GM04503 (cell line): Measurements from ENCODE around the gene ZNF639.
"Not testable (repeated sequence)": the region's sequence is repeated elsewhere in the genome, so short reads cannot be mapped to it uniquely, and the experiment has no call there.

Source experiments
- DNase-seq: peaks from one replicate; pipeline ENCODE4 v3.0.0-alpha.2; 2012; ENCODE audit warnings: low read depth

Gene ZNF639, protein sequence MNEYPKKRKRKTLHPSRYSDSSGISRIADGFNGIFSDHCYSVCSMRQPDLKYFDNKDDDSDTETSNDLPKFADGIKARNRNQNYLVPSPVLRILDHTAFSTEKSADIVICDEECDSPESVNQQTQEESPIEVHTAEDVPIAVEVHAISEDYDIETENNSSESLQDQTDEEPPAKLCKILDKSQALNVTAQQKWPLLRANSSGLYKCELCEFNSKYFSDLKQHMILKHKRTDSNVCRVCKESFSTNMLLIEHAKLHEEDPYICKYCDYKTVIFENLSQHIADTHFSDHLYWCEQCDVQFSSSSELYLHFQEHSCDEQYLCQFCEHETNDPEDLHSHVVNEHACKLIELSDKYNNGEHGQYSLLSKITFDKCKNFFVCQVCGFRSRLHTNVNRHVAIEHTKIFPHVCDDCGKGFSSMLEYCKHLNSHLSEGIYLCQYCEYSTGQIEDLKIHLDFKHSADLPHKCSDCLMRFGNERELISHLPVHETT

DNA sequence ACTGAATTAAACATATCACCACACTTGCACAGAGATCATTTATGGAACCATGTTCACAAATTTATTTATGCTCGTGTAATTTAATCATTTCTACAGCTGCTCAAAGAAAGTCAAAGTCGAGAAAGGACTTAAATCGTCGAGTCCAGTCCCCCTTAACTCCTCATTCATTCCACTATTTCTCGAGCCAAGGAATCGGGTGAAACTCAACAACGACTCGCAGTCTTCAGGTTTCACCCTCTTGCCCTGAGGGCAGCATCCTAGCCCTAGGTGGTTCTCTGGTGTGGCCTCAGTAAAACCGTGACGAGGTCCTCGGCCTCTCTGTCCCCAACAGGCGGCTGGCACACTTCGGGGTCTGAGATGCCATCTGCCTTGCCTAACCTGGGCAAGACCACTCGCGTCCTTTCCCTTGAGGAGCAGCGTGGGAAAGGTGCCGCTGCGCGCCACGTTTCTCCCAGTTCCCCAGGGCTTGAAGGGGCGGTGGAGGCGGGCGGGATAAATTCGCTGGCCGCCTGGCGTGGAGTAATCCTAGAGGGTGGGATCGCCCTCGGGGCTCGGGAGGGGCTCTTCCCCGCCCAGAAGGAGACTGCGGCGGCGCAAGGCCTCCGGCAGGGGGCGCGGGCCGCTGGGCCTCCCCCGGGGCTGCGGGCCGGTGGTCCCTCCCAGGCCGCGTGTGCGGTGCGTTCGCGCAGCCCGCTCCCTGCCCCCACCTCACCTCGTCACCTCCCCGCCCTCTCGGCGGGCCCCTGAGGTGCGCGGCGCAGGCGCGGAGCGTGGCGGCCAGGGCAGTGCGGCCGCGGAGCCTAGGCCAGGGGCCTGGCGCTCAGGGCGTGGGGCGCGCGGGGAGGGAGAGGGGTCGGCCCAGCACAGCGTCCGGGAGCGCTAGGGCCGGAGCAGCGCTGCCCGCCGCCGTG lies at the start of gene ZNF639:
Gene ZNF639, plus strand, starts transcription at position 746 of the 911 bp plus-strand sequence. CDS start 5,263 bp downstream, outside the sequence.
- no peak for DNase-seq

DNA sequence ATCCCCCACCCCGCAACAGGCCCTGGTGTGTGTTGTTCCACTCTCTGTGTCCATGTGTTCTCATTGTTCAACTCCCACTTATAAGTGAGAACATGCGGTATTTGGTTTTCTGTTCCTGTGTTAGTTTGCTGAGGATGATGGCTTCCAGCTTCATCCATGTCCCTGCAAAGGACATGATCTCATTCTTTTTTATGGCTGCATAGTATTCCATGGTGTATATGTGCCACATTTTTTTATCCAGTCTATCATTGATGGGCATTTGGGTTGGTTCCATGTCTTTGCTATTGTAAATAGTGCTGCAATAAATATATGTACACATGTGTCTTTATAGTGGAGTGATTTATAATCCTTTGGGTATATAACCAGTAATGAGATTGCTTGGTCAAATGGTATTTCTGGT lies 48.4 kb upstream of the ZNF639 start:
- not testable (repeated sequence) for DNase-seq

DNA sequence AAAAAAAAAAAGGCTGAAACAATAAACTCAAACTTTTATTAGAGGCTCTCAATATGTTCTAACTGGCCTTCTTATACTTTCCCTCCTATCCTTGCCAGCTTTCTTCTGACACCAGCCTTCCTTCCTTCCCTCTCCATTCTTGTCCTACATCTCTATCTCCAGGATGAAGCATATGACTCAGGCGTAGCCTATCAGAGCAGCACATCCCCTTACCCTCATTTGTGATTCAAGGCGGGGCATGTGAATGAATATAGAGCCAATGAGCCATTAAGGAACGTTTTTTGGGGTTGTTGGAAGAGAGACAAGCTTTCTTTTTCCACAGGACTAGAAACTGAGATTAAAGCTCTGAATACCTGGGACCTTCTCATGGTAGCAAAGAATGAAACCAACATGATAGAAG lies 46.8 kb upstream of the ZNF639 start:
- DNase-seq, result no peak

DNA sequence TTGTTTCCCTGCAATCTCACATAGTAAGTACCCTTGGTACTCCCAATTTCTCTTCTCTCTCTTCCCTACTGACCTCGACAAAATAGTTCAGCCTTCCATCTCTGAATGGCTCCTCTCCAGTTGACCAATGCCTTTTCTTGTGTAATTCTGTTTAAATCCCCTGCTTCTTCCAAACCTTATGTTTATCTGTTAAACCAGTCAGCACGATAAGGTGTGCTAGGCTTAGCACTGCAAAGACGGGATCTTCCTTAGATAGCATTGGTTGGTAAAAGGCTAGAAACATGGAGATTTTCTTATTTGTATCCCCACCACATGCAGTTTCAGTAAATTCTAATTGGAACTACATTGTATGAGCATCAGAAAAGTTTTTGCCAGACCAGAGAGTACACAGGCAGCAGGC lies 46.1 kb upstream of the ZNF639 start:
- no peak for DNase-seq

DNA sequence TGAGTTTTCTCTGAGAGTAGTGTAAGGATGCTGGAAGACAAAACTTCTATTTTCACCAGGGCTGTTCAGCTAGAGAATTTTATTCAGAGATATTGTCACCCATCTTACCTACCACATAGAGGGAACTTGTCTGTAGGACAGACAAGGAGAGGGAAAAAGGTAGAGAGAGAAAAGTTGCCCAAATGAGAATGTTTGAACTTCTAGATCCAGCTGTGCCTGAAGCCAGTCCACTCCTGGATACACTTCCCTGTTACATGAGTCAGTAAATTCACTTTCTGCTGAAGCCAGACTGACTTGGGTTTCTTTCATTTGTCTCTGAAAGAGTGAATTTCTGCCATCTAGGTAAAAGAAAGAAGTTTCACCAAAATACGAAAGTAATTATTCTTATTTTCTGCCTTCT lies 44.7 kb upstream of the ZNF639 start:
- DNase-seq, result no peak

DNA sequence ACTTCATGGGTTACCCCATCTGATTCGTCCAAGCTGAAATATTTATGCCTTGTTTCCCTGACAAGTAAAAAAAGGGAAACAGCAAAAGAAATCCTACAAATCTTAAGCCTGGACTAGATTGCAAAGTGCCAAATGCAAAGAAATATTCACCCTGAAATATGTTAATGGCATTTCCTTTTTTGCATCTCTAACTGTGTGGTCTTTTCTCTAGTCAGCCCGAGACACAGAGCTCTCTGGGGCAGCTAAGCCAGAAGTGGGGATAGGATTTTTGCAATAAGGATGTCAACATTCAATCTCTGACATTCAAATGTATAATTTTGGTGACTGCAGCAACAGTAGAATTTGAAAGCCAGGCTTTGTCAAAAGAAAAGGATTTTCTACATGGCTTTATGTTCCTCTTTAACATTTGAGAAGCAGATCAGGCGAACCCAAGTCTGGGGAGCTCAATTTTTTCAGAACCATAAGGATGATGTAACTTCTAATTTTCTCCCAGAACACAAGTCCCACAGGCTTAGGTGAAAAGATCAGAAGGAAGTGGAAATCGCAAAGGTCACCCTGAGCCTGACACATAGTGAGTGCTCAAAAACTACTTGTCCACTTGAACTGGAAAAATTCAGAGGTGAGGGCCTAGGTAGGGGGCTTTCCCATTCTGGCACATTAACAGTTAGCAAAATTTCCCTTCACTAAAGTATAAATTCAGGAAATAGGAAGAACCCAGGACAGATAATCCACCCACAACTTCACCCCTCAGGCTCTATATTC lies 43.7 kb upstream of the ZNF639 start:
- DNase-seq, result no peak

DNA sequence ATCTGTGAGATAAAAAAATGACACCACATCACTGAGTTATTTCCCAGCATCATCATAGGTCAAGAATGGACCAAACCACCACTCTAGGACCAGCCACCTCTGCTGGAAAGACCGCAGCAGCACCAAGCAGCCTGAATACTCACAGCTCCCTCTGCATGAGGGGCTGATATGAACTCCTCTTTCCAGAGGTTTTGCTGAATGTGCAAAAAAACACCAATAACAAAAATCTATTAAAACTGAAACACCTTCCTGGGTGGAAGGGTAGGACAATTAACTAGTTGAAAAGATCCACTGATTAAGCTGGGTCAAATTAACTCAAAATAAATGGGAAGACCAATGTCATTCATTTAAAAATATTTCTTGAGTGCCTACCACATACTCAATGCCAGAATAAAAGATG lies 43.0 kb upstream of the ZNF639 start:
- no peak for DNase-seq

DNA sequence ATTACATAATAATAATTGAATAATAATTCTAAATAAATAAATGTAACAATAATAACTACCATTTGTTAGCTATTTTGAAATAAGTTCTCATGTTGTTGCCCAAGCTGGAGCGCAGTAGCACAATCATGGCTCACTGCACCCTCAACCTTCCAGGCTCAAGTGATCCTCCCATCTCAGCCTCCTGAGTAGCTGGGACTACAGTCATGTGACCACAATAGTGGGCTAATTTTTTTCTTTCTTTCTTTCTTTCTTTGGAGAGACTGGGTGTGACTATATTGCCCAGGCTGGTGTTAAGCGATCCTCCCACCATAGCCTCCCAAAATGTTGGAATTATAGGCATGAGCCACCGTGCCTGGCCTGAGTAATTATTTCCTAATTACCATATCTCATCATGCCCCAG lies 41.0 kb upstream of the ZNF639 start:
- no peak for DNase-seq

DNA sequence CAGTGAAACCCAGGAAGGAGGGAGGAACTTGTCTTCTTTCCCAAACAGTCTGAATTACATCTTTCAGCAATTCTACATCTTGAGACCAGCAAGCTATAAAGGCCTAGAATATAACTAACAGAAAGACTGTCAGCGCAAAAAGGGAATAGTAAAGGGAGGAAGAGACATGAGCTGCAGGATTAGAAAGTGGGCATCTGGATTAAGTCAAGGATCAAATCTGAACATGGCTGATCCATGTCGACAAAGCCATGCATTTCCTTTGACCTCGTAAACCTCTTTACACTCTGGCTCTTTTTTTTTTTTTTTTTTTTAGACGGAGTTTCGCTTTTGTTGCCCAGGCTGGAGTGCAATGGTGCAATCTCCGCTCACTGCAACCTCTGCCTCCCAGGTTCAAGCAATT lies 36.5 kb upstream of the ZNF639 start:
- DNase-seq, result no peak

DNA sequence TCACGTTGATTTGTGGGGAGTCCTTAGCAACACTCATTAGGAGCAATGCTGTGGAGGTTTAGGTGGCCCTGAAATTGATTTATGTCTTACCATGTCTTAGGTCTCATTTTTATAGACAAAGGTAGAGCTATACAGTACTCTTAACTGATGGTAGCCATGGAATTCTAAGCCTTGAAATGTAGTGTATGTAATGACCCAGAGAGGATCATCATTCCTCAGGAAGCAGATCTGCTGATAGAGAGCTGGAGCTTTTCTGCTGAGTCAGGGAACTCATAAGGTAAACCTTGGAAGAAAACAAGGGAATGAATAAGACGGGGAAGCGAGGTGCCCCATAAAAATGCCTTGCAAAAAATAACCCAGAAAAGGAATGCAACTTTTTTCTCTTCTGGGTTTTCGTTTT lies 34.0 kb upstream of the ZNF639 start:
- no peak for DNase-seq

DNA sequence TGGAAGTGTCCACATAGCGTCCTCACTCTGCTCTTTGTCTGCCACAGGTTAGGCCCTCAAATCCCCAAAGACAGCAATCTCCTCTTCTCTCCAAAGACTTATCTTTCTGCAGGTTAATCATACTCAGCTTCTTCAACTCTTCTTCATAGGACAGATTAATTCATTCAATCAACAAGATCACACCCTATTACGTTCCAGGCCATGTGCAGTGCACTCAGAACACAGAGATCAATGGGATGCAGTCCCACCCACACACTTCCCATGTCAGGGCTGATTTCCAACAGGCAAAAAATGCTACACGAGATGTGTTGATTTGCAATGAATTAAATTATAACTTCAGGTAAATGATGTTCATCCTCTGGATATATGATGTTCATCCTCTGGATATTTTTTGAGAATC lies 33.5 kb upstream of the ZNF639 start:
- DNase-seq, result no peak

DNA sequence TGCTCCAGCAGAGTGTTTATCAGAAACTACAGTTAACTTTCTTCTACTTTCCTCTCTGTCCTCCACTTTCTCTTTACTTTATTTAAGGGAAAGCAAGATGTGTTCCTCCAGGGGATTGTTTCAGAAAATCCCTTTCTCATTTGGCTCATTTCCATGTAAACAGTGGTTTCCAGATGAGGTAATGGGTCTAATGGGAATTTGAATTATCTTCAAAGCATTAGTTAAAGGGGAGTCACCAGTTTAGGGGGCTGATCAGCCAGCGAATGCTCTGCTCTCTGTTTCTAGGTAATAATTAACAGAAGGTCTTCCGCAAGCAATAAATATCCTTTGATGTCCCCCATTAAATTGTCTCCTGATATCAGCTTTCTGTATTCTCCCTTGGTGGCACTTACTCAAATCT lies 30.4 kb upstream of the ZNF639 start:
- no peak for DNase-seq

DNA sequence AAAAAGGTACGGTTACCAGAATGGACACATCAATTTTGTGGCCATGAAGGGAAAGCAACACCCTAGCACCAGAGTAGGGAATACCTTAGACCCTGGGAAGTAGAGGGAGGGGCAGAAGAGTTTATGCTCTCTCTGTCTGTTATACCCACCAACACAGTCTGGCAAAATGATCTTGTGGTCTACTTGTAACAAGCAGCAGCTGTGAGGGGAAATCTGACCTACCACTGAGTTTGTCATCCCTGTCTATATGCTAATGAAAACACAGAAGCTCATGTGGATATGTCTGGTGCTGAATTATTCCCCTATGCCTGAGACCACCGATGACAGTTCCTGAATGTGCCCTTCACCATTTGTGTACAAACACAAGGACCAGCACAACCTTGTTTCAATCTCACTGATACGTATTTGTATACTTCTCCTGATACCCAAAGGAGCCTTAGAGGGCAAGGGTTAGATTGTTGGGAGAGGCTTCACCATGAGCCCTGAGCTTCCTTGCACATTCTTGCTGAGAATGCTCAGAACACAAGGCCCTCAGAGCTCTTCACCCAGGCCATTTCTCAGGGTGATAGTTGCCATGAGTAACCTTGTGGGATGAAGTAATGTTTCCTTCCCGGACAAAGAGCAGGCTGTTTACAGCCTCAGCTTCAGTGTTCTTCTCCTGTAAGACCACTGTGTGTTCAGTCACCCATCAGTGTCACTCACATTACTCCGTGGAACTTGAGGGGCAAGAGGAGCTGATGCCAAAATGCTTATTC lies 24.7 kb upstream of the ZNF639 start:
- no peak for DNase-seq

DNA sequence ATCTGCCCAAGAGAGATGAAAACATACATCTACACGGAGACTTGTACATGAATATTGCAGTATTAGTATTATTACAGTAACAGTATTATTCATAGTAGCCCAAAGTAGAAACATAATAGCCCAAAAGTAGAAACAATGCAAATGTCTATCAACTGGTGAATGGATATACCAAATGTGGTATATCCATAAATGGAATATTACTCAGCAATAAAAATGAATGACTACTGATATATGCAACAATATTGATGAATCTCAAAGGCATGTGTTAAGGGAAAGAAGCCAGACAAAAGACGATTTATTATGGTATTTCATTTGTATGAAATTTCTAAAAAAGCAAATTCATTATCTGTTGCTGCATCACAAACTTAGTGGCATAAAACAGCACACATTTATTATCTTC lies 23.5 kb upstream of the ZNF639 start:
- DNase-seq, result no peak

DNA sequence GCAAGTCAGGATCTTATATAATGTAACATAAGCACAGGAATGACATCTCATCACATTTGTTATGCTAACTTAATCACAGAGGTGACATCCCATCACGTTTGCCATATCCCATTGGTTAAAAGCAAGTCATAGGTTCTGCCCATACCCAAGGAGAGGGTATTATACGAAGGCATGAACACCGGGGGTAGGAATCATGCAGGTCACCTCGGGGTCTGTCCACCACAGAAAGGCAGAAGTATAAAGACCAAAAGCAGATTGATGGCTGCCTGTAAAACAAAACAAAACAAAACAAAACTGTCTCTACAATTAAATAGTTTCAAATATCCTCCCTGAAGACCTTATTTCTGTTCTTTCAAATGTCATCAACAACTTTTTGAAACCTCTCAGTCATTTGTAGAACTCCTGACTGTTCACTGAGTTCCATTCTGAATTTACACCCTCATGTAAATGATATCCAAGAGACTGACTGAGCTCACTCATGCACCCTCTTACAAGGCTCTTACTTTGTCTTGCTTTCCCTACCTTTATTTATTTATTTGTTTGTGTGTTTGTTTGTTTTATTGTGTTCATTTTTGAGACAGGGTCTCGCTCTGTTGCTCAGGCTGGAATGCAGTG lies 22.7 kb upstream of the ZNF639 start:
- no peak for DNase-seq

DNA sequence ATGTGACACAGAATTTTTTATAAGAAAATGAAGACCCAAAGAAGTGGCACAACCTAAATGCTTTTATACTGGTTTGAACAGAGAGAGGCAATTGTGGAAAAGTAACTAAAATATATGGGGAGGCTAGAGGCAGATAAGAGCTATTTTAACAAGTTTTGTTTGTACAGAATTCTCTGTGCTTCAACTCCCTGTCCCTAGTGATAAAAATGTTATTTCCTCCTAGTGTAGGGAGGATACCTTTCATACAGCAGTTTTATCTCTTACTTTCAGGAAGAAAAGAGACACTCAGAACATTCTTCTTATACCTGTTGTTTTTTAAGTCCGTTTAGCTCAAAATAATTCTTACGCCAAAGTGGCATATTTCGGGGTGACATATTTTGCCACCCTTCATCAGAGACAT lies 21.2 kb upstream of the ZNF639 start:
- DNase-seq, result no peak

DNA sequence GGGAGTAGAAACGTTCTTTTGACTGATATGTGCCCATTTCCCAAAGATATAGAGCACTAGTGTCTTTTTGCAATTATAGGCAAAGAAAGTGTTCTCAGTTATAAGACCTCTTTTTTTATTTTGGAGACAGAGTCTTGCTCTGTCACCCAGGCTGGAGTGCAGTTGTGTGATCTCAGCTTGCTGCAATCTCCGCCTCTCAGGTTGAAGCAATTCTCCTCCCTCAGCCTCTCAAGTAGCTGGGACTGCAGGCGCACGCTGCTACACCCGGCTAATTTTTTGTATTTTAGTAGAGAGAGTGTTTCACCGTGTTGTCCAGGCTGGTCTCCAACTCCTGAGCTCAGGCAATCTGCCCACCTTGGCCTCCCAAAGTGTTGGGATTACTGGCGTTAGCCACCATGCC lies 20.7 kb upstream of the ZNF639 start:
- DNase-seq, result no peak

DNA sequence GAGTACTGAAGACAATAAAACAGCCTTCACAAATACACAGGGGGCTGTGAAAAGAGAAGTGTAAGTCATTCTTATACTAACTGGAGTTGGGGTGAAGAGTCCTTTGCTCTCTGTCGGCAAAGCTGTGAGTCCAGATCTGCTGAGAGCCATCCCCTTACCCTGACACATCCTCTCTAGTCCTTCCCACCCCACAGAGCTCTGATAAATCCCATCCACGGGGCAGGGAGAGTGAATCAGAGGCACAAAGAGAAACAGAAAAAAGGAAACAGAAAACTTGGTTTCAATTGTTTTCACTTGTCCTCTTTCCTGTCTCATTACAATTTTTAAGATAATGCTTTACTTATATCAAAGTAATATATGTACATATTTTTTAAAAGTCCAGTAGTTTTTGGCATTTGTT lies 18.2 kb upstream of the ZNF639 start:
- no peak for DNase-seq

DNA sequence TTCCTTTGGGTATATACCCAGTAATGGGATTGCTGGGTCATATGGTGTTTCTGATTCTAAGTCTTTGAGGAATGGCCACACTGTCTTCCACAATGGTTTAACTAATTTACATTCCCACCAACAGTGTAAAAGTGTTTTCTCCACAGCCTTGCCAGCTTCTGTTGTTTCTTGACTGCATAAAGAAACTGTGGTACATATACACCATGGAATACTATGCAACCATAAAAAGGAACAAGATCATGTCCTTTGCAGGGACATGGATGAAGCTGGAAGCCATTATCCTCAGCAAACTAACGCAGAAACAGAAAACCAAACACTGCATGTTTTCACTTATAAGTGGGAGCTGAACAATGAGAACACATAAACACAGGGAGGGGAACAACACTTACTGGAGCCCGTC lies 15.5 kb upstream of the ZNF639 start:
- not testable (repeated sequence) for DNase-seq

DNA sequence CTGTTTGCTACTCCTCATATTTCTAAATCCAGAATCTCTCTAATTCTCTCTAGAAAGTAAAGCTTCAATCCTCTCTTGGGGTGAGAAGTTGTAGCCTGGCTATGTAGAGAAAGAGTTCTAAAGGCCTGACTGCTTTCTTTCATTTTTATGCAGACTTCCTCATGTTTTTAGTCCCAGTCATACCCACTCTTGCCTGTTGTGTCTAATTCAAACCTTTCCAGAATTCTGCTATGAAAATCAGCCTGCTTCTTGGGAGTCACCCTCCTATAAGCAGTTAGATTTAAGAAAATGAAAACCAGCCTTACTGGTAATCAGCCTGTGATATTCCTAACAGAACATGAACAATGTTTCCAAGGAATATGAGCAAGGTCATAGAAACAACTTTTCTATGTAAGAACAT lies 14.8 kb upstream of the ZNF639 start:
- no peak for DNase-seq
